HEK293 (cell line): ENCODE measurements around the gene TPD52L2.

Experiments used
- CTCF ChIP-seq: fragments of 450-650 bp; formaldehyde crosslinking; IDR thresholded peaks from 2 replicates; pipeline ENCODE4 v1.5.1; 2016; ENCODE audit warnings: missing biosample characterization, missing genetic modification characterization
- KLF16 ChIP-seq: fragments of 450-650 bp; formaldehyde crosslinking; IDR thresholded peaks from 2 replicates; pipeline ENCODE4 v1.5.1; 2017; ENCODE audit warnings: missing biosample characterization, missing genetic modification characterization
- YY1 ChIP-seq: fragments of 450-650 bp; formaldehyde crosslinking; IDR thresholded peaks from 2 replicates; pipeline ENCODE4 v1.5.1; 2018; ENCODE audit warnings: missing biosample characterization, missing genetic modification characterization
- ZEB2 ChIP-seq: fragments of 450-650 bp; formaldehyde crosslinking; IDR thresholded peaks from 2 replicates; pipeline ENCODE4 v1.5.1; 2016; ENCODE audit warnings: missing biosample characterization, missing genetic modification characterization
- ZNF558 ChIP-seq: fragments of 450-650 bp; formaldehyde crosslinking; IDR thresholded peaks from 2 replicates; pipeline ENCODE4 v1.5.1; 2016; ENCODE audit warnings: missing biosample characterization, missing genetic modification characterization
- ZNF677 ChIP-seq: fragments of 450-650 bp; IDR thresholded peaks from 2 replicates; pipeline ENCODE4 v1.5.0; 2018; ENCODE audit warnings: missing biosample characterization, mild to moderate bottlenecking, missing genetic modification characterization, moderate library complexity

DNA sequence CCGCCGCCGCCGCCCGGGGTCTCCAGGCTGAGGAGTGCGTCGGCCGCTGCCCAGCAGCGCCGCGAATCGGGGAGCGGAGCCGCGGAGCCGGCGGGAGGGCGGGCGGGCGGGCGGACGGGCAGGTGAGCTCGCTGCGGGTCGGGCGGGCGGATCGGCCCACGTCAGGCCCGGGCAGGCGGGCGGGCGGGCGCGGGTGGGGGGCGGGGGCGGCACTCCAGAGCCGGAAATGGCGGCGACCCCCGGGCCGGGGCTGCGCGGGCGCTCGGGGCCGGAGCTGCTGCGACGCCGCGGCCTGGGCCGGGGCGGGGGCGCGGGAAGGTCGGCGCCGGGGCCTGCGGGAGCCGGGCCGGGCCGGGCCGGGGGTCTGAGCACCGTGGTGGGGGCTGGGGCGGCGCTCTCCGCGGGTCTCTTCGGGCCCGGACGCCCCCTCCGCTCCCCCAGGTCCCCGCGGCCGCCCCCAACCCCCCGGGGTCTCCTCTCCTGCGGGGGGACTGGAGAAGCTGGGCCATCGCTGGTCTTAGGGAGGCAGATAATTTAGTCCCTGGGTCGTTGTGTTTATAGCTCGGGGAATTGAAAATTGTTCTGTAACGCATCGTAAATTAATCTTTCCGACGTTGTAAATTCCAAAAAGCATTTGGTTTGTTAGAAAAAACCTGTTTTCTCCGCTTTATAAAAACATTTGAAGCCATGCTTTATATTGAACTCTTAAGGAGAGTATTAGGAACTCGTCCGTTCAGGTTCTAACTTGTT, 30.3 kb downstream of the TPD52L2 start:
- TF ChIP-seq KLF16 (no peak), ZEB2 (tag by site-specific recombination) (0 out of 2 replicates have a peak, but pooled peaks have one; percentile 40), CTCF (tag by site-specific recombination) (no peak), ZNF558 (tag by site-specific recombination) (no peak), ZNF677 (tag by site-specific recombination) (no peak), YY1 (tag by site-specific recombination) (no peak)
